ENCODE results near the gene CDC42EP3. TPM values are rescaled to one million over a fixed set of nuclear protein-coding genes. Genes with fewer than 3 reads are reported as not detected.

Gene CDC42EP3
- total RNA-seq, 4 donors from 2014 or later: 0.57 to 16.2 (median 9.9) TPM

DNA sequence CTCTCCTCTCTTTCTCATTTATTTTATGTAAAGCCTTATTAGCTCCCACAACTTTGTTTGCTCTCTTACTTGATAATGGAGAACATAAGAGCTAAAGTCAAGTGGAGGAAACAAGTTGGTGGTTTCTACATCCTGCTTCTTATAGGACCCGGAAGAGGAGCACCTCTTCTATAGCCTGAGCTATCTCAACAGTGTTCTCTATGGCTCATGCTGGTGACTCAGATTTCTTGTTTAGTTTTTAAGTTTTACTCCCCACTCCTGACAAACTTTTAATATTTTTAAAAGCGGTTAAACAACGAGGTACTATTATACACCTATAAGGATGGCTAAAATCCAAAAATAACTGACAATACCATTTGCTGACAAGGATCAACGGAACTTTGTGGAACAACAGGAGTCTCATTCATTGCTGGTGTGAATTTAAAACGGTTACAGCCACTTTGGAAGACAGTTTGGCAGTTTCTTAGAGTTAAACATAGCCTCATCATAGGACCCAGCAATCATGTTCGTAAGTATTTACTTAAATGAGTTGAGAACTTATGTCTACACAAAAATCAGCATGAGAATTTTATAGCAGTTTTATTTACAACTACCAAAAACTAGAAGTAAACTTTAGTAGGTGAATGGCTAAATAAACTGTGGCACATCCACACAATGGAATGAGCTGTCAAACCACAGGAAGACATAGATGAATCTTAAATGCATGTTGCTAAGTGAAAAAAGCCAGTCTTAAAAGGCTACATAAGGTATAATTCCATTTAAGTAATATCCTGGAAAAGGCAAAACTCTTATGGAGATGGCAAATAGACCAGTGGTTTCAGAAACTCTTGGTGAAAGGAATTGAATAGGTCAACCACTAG, 12.7 kb upstream of the CDC42EP3 start:
- intact Hi-C loops (cut with DNase I): no loop called here
- no peak for DNase-seq
- H3K4me3 ChIP-seq: no peak overlapping the region
- TF ChIP-seq POLR2A (IDR thresholded peaks at IDR 0.05): no peak
- TF ChIP-seq, protein P1, sequence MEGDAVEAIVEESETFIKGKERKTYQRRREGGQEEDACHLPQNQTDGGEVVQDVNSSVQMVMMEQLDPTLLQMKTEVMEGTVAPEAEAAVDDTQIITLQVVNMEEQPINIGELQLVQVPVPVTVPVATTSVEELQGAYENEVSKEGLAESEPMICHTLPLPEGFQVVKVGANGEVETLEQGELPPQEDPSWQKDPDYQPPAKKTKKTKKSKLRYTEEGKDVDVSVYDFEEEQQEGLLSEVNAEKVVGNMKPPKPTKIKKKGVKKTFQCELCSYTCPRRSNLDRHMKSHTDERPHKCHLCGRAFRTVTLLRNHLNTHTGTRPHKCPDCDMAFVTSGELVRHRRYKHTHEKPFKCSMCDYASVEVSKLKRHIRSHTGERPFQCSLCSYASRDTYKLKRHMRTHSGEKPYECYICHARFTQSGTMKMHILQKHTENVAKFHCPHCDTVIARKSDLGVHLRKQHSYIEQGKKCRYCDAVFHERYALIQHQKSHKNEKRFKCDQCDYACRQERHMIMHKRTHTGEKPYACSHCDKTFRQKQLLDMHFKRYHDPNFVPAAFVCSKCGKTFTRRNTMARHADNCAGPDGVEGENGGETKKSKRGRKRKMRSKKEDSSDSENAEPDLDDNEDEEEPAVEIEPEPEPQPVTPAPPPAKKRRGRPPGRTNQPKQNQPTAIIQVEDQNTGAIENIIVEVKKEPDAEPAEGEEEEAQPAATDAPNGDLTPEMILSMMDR (IDR thresholded peaks at IDR 0.05): no peak
- WGBS, 2 donors: 73 to 75% methylated on average over 6 of the region's 6 CpGs
- no peaks in the 10 kb centered on the region for H3K36me3 ChIP-seq
- no peaks in the 10 kb centered on the region for H3K9me3 ChIP-seq
- H3K4me1 ChIP-seq: peaks cover 0 to 9% (median 0%) of the 10 kb centered on the region in 3 donors
- no peak overlapping the region for H3K27ac ChIP-seq
- peaks cover 0 to 4% (median 0%) of the 10 kb centered on the region in 4 donors for H3K27me3 ChIP-seq

DNA sequence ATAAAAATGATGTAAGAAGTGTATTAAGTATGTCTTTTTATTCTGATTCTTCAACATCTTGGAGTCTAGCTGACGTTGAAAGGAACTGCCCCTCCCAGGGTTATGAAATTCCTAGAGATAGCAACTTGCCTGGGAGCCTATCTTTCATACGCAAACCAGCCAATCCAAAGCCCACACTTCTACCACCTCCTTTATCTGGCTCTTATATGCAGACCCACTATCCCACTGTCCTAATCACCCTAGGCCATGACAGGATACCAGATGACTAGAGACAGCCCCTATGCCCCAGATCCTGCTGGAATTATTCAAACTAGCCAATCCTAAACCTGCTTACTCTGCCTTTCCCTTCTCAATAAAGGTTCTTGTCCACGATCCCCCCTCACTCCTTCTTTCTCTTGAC, 11.8 kb upstream of the CDC42EP3 start:
- H3K4me1 ChIP-seq: no peaks in the 10 kb centered on the region
- DNase-seq: no peak
- TF ChIP-seq, protein P1 (IDR thresholded peaks at IDR 0.05): no peak
- TF ChIP-seq POLR2A (IDR thresholded peaks at IDR 0.05): no peak
- intact Hi-C loops (cut with DNase I): no loop called here
- H3K36me3 ChIP-seq: no peaks in the 10 kb centered on the region
- no peak overlapping the region for H3K27ac ChIP-seq
- H3K27me3 ChIP-seq: peaks cover 0 to 4% (median 0%) of the 10 kb centered on the region in 4 donors
- no peak overlapping the region for H3K4me3 ChIP-seq
- 85 to 90% methylated on average over 3 of the region's 3 CpGs for WGBS, 2 donors
- no peaks in the 10 kb centered on the region for H3K9me3 ChIP-seq

DNA sequence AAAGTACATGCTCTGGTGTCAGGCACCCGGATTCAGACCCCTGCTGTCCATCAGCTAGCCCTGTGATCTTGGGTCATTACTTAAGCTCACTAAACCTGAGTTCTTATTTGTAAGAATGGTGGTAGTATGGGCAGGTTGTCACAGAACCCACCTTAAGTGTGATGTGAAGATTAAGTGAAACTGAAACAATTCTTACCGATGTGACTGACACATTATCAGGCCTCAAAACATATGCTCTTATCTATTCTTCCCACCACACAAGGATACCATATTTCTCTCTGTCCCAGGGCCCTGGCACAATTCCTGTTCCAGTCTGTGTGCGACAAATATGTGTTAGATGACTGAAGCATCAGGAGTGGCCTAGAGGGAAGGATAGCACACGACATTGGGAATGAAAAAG, 11.0 kb upstream of the CDC42EP3 start:
- Histone ChIP-seq H3K36me3 (no peaks in the 10 kb centered on the region), H3K4me1 (no peaks in the 10 kb centered on the region), H3K9me3 (no peaks in the 10 kb centered on the region), H3K27me3 (peaks cover 0 to 4% (median 0%) of the 10 kb centered on the region in 4 donors), H3K4me3 (no peak overlapping the region), H3K27ac (no peak overlapping the region)
- TF ChIP-seq, protein P1 (IDR thresholded peaks at IDR 0.05): no peak
- no peak for TF ChIP-seq POLR2A (IDR thresholded peaks at IDR 0.05)
- DNase-seq: no peak
- WGBS, 2 donors: 77 to 80% methylated on average over 4 of the region's 4 CpGs
- intact Hi-C loops (cut with DNase I): no loop called here

DNA sequence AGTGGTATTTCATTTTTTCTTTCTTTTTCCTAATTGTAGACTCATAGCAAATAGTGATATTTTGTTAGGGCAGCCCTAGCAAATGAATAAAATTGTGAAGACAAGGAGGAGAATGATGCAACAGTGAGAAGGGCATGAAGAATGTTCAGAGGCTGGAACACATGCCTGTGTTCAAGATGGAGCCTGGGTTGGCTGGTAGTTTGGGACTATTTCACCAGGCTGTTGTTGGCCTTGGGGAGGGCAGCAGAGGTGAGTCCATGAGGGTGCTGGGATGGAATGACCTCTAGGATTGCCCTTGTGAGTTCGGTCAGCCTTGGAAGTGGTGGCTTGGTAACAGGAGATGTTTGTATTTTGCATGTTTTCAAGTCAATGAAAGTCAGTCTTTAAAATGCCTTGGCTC, 10.1 kb upstream of the CDC42EP3 start:
- intact Hi-C loops (cut with DNase I): no loop called here
- peaks cover 0 to 4% (median 0%) of the 10 kb centered on the region in 4 donors for H3K27me3 ChIP-seq
- peaks cover 0 to 4% (median 0%) of the 10 kb centered on the region in 3 donors for H3K4me1 ChIP-seq
- DNase-seq: no peak
- H3K4me3 ChIP-seq: no peak overlapping the region
- H3K27ac ChIP-seq: no peak overlapping the region
- no peaks in the 10 kb centered on the region for H3K9me3 ChIP-seq
- WGBS, 2 donors: 73 to 100% methylated on average over 1 of the region's 1 CpG
- no peaks in the 10 kb centered on the region for H3K36me3 ChIP-seq
- TF ChIP-seq POLR2A (IDR thresholded peaks at IDR 0.05): no peak
- TF ChIP-seq, protein P1 (IDR thresholded peaks at IDR 0.05): no peak

DNA sequence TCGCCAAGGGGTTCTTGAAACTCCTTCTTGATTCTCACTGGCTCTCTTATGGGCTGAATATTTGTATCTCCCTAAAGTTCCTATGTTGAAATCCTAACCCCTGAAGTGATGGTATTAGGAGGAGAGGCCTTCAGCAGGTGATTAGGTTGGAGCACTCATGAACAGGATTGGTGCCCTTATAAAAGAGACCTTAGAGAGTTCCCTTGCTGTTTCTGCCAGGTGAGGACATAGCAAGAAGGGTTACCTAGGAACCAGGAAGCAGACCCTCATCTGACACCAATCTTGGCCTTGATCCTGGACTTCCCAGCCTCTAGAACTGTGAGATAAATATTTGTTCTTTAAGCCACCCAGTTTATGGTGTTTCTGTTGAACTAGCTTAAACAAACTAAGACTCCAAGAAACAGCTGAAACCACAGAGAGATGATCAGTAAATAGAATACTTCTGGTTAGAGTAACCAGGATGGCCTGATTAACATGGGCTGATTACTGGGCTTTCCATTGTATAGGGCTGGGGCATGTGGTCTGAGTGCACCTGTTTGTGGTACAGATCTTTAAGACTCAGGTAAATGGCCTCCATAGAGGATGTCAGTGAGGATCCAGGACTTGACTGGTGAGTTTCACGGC, 7.7 kb upstream of the CDC42EP3 start:
- TF ChIP-seq, protein P1 (IDR thresholded peaks at IDR 0.05): no peak
- TF ChIP-seq POLR2A (IDR thresholded peaks at IDR 0.05): no peak
- no peaks in the 10 kb centered on the region for H3K36me3 ChIP-seq
- no peak for DNase-seq
- H3K4me3 ChIP-seq: no peak overlapping the region
- peaks cover 0 to 16% (median 6%) of the 10 kb centered on the region in 3 donors for H3K4me1 ChIP-seq
- no peak overlapping the region for H3K27ac ChIP-seq
- H3K27me3 ChIP-seq: peaks cover 0 to 4% (median 0%) of the 10 kb centered on the region in 4 donors
- H3K9me3 ChIP-seq: no peaks in the 10 kb centered on the region
- intact Hi-C loops (cut with DNase I): no loop called here
- WGBS, 2 donors: 50 to 94% methylated on average over 2 of the region's 2 CpGs

Measured in esophagus squamous epithelium (tissue), 5 donors.